Globus pallidus (tissue), 1 donor: ENCODE results near the gene AFTPH.

Experiments used
- DNase-seq: peaks from one replicate; pipeline ENCODE4 v3.0.0-alpha.2; 2015; ENCODE audit warnings: low spot score

Gene AFTPH

DNA sequence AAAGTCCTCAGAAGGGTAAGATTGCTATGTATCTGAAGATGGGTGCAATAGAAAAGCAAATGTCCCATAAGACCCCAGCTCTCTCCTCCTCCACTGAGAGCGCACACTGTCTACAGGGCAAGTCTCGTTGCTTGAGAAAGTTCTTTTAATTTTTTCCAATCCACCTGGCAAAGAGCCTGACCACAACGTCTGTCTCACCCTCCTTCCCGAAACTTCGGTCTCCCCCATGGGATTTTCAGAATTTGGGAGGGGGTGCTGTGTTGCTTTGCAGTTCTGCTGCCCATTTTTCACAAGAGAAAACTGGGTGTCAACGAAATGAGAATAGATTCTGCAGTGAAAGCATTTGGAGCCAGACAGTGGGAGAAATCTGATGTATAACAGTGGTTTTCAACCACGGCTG, 89.1 kb downstream of the AFTPH start:
- no peak for DNase-seq

DNA sequence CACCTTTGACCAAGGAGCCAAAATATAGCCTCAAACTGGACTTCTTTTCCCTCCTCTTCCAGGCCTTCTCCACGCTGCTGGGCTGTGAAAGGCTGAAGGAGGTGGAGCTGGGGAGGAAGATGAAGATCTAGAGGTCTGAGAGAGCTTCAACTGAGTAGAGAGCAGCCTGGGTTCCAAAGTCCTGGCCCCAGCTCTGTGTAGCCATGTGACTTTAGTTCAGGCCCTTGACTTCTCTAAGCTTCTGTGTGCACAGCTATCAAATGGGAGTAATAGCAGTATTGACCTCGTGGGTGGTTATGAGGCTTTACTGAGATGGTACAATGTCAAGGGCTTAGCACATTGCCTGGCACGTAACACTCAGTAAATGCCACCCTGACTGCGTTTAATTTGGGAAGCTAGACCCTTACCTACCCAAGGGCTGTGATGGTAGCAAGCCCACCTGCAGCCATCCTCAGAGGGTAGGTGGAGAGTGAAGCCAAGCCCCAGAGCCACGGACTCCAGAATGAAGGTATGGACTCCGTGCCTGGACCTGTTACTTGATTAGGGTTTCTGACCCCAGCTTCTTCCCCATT, 91.2 kb downstream of the AFTPH start:
- DNase-seq = no peak

DNA sequence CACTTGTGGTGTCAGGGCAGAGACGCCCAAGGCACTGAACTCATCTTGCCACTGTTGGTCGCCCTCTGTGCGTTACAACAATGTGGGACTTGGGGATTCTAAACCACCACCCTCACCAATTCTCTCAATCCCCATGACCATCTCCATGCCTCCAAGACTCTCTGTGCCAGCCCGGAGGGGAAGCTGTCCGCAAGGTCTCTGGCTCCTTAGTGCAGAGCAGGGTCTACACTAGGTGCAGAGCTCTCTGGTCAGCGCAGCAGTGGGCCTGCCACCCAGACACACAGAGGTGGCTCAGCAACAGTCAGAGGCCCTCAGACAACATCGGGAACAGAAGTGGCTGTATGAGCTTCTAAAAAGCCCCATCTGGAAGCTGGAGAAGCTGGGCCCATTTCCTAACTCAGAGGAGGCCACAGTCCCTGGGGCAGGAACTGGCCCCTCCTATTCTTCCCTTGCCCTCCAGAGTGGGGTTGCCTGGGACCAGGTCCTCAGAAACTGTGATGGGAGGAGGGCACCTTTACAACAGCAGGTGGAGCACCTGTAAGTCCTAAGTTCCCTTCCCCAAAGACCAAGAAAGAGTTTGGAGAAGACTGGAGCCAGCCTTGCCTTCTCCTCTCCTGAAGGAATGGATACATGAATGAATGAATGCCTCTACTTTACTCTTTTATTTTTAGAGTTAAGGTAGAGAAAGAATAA, 91.9 kb downstream of the AFTPH start:
- DNase-seq = no peak

DNA sequence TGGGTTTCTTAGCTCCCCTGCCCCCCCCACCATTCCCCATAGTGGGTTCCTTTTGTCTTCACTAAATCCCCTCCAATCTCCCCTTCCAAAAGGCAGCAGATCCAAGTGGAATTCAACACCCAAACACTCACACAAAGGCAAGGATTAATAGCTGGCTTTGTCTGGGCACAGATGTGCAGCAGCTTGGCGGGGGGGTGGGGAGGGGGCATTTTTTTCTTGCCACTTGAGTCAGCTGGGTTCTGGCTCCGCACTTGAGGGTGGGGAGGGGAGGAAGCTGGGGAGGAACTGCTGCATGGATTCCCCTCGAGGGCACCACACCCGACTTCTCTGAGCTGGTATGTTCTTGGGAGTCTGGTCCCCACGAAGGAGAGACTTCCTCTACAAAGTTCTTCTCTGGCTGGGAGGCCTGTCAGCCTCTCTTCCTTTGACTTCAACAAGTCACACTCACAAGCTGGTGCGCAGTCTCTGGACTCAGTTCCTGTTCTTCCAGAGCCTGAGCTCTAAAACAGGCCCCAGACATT, 93.6 kb downstream of the AFTPH start:
- peak; percentile 65 for DNase-seq

DNA sequence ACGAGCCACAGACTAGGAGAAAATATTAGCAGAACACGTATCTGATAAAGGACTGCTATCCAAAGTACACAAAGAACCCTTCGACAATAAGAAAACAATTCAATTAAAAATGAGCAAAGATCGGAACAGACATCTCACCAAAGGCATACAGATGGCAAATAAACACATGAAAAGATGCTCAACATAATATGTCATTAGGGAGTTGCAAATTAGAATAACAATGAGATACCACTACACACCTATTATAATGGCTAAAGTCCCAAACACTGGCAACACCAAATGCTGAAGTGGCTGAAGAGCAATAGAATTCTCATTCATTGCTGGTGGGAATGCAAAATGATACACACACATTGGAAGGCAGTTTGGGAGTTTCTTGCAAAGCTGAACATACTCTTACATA, 96.5 kb downstream of the AFTPH start:
- no peak for DNase-seq

DNA sequence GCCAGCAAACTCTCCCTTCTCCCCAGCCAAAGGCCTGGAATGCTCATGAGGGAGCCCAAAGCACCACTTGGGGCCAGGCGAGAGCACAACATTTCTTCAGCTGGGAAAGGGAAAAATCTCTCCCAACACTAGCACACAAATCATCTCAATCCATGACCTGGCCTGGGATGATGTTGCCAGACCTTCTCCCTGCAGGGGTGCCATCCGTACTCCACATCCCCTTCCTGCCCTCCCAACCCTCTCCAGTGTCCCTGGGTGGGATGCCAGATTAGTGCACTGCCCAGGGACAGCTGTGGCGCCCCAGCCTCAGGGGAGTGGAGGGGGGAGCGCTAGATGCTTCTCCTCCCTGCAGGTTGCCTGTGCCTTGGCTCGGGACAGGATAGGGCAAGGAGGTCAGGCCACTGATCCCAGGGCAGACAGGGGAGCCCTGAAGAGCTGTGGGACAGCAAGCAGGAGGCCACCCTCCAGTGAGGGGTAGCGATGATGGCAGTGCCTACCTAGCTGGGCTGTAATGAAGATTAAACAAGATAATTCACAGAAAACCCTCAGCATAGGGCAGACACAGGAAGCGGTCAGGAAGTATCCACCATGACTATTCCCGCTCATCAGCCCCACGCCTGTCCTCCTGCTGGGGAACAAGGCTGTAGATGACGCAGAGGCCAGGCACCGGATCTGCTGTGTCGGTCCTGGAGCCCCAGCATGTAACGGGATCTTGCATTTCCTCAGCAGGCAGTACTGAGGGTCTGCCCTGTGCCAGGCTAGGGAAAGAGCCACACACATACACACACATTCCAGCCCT, 98.5 kb downstream of the AFTPH start:
- DNase-seq = no peak

DNA sequence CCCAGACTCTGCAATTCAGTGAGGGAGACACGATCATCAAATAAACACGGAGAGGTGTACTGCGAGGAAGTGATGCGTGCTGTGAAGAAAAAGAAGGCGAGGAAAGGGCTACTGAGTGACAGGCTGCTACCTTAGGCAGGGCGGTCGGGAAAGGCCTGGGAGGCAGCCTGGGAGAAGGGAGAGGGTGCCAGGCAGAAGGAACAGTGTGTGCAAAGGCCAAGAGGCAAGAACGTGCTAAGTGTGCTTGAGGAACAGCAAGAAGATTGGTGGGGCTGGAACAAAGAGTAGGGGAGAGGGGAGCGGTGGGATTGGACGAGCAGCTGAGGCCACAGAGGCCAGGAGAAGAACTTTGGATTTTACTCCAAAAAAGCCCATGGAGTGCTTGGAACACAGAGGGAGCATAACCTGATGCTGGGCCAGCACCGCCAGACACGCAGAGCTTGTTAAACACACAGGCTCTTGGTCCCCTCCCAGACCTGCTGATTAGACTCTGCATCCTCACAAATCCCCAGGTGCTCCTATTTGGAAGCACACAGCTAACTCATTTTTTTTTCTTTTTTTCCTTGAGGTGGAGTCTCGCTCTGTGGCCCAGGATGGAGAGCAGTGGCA, 99.2 kb downstream of the AFTPH start:
- no peak for DNase-seq

DNA sequence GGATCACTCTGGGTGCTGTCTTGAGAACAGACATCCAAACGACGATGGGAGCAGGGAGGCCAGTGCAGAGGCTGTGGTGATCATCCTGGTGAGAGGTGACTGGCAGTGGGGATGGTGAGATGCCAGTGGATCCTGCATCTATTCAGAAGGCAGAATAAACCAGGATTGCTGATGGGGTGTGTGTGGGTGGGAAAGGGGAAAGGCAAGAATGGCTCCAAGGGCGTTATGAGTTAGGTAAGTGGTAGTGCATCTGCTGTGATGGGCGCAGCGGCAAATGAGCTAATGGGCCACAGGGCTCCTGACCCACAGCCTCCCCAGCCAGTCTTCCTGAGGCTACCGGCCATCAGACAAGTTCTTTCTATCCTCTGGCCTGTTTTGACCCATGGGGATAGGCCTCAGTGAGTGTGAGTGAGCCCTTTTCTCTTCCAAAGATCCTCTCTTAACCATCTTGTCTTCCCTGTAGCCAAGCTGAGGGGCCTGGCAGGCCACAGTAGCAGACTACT, 100.0 kb downstream of the AFTPH start:
- no peak for DNase-seq

DNA sequence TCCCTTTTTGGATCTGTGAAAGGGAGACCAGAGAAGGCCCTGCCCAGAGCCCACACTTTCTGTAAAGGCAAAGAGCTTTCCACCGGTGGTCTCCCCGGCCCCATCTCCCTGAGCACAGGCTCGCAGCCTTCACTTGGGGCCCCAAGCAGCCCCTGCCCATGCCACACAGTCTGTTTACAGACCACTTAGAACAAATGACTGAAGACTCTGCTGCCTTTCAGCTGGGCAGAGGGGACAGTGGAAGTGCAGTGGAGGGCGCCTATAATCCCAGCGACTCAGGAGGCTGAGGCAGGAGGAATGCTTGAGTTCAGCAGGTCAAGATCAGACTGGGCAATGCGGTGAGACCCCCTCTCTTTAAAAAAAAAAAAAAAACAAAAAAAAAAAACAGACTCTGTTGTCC, 100.7 kb downstream of the AFTPH start:
- DNase-seq = no peak

DNA sequence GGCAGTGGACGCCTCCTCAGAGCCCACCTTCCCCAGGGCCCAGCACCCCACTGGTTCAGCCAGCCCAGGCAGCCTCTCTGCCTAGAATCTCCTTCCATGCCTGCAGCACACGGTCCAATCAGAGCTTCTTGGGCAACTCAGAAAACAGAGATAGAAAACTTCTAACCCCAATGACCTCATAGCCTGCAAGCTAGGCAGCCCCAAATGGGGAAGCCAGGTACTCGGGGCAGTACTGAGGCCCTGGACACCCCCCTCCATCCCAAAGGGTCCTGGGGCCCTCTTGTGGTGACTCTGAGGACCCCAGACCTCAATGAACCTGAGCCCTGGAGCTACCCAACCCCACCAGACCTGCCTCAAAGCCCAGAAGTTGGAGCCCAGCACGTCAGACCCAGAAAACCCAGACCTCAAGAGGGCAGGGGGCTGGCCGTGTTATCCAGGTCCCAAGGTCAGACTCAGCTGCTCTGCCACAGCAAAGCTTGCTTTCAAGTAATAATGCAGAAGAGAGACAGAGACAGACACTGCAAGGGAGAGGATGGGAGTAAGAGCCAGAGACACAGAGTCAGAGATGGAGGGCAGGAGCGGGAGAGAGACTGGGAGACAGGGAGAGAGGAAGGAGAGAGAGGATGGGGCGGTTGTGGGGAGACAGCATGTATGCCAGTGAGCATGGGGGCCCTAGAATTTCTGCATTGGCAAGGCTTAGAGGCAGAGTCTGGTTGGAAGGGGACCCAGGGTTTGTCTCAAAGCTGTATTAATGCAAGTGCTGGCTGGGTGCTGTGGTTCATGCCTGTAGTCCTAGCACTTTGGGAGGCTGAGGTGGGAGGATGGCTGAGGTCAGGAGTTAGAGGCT, 101.4 kb downstream of the AFTPH start:
- no peak for DNase-seq

DNA sequence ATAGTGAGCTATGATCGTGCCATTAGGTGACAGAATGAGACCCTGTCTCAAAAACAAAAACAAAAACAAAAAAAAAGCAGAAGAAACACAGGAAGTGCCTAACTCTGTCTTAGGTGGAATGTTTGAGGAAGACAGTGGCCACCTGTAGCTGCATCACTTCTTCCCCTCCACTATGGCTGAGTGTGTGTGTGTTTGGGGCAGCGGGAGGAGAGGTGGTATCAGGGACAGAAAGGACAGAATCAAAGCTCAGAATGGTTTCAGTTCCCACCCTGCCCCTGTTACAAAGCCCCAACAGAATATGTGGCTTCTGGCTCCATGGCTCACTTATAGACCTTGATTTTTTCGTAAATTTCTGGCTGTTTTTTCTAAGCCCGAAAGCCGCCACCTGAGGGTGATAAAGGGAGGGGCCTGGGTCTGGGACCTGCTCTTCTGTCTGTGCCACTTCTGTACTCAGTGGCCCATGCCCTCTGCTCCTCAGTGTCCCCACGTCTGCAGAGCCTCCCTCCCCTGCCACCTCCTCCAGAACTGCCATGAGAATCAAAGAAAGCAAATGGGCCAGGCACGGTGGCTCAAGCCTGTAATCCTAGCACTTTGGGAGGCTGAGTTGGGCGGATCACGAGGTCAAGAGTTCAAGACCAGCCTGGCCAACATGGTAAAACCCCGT, 102.2 kb downstream of the AFTPH start:
- no peak for DNase-seq

DNA sequence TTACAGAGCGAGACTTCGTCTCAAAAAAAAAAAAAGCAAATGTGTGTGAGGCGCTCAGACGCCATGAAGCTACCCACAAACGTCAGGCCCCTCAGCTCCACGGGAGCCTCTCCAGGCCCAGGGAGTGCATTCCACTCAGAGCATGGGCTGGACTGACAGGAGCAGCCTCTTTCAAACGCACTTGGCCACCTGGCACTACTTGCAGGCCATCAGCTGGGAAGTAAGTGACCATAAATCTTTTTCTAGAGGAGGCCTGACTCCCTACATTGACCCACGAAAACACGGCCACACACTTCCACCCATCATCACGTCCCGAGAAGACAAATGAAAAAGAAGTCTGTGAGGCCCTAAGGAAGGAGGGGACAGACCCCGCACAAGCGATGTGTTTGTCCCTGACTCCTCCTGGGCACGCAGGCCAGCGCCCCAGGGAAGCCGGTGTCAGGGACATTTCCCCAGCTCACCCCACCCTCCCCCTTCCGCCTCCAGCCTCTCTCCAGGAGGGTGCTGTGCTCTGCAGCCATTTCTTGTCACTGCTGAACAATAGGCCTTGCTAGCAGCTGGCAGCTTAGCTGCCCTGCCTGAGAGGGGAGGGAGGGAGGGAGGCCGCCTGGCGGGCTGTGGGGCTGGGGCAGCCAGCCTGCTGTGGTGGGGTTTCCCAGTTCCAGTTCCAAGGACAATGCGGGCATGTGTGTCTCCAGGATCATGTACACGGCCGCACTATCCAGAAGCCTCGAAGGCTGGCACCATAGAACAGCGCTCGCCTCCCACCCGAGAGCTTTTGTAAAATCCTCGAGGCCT, 103.0 kb downstream of the AFTPH start:
- DNase-seq = peak; percentile 77

DNA sequence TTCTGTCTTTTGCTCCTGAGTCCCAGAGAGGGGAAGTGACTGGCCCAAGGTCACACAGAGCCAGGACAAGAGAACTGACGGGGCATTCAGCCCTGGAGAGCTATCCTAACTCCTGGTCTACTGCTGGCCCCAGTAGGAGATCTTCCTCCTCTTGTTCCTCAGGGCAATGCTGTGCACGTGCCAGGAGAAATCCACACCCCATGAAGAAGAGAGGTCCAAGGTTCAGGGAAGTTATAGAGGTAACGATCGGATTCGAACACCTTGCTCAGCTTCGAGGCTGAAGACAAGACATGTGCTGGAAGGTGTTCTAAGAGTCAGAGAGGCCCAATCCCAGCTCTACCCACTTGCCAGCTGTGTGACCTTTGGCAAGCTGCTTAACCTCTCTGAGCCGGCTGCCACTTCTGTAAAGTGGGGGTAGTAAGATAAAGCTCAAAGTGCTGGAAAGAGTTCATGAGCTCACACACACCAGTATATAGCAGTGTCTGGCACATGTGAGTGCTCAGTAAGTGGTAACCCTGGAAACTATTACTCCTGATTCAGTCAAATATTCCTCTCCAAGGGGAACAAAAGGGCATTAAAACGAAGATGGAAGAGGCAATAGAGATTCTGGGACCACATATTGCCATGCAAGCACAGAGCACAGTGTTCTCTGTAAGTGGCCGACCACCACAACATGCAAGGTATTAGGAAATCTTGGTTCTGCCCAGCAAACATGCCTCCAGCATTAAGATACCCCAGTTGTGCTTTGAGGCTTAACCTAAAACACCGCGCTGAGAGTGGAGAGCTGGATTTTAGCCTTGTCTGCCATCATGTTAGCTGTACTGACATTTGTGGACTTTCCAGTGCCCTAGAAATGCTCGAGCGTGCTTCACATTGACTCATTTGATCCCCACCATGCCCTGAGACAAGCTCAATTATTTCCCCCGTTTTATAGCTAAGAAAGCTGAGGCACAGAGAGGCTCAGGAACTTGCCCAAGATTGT, 104.0 kb downstream of the AFTPH start:
- DNase-seq = no peak

DNA sequence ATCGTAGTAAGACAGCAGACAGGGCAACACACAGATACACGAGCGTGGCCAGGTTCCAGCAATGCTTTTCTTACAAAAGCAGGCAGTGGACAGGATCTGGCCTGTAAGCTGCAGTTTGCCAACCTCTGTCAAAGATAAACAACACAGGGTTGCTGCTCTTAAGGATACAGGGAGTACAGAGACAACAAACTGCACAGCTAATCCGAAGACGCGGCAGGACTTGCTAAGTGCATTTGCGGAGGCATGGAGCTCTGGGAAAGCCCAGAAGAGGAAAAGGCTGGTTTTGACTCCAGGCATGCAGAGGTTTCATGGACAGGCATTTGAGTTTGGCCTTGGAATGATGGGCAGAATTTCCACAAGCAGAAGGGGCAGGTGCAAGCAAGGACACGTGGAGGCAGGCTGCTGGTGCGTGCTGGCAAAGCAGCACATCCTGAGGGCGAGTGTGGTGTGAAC, 105.2 kb downstream of the AFTPH start:
- no peak for DNase-seq

DNA sequence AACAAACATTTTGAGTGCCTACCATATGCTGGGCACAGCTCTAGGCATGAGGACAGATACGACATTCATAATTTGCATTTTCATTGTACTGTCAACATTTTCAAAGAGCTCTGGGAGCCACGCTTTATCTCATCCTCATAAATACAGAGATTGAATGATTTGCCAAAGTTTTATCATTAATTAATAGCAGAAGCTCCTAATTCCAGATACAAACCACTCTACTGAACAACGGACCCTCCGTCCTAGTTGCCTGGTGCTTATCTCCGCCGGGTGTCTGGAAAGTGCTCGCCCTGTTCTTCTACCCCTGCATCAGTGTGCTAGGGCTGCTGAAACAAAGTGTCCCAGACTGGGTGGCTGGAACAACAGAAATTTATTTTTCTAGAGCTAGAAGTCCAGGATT, 105.7 kb downstream of the AFTPH start:
- DNase-seq = no peak

DNA sequence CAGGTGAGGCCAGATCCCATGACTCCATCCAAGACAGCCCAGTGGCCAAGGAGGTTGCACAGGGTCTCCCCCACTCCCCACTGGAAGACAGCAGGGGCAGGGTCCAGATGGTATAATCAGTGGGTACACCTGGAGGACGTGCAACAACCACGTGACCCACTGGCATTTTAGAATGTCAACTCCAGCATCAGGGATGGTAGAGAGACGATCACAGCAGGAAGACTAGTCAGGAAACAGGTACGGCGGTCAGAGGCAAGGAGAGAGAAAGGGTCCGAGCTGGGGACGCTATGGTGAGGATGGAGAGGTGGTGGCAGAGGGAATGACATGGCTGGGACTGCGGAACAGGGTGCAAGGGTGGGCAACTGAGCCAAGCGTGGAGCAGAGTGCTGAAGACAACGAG, 106.6 kb downstream of the AFTPH start:
- DNase-seq = no peak

DNA sequence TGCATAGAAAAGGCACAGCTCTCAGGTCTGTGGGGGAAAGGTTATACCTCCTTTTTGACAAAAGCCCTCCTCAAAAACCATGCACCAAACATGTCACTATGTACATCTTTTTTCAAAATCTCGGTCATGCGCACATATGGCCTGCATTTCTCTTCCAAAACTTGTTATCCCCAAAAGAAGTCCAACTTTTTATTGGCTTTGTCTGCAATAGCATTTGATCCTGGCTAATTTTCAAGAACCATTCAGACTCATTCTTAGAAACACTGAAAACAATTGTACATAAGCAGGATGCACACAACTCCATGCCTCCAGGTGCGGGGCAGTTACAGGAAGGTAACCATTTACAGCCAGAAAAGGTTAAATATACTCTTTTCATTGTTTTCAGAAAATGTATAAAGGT, 107.6 kb downstream of the AFTPH start:
- no peak for DNase-seq

DNA sequence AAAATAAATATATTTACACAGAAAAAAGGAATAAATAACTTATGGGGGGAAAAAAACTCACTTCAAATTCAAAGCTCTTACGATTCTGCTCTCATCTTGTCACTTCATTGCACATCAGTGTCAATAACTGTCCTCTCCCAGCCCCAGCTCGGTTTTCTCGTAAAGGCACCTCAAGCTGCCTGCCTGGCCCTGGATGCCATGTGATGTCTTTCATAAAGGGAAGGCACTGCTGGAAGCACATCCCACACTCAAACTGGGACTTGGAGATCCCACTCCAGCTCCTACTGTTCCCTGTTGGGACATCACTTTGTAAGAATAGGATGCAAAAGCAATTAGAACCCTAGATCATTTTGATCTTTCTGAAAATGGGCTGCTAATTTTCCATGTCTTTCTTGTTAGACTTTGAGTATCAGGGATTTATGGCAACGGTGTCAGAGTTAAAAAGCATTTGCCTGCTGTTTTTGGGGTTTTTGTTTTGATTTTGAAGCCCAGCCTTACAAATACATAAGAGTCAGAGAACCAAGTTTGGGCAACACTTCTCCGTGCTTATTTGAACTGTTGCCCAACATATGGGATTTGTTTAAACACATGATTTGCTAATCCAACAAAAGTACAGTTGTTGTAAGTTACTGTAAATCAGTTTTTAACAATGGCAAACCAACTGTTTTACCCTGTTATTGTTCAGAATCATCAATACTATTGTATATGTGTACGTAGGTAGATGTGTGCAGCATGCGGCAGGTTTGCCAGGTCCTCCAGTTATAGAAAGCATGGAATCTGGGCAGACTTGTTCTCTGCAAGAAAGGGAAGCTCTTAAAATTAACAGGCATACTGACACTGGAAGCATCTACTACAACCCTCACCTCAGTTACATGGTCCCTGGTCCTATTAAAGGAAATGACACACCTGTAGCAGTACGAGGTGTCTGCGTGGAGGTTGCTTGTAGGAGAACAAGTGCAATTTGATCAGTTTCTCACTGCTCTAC, 109.0 kb downstream of the AFTPH start:
- DNase-seq = no peak
